Astrocyte of the cerebellum (primary cell): ENCODE data around the gene VAMP7.

Source experiments
- DNase-seq: peaks from one replicate; pipeline ENCODE4 v3.0.0-alpha.2; 2011; ENCODE audit warnings: low read depth
- H3K4me3 ChIP-seq: 2 replicates; pipeline ENCODE4 v1.5.1; 2011; ENCODE audit warnings: mild to moderate bottlenecking, low read depth, low read length, moderate library complexity
- CTCF ChIP-seq: IDR thresholded peaks from 2 replicates; pipeline ENCODE4 v1.5.1; 2012; ENCODE audit warnings: low read length, low read depth, moderate library complexity, mild to moderate bottlenecking; ENCODE audit errors: missing control alignments
- in situ Hi-C: cut with HindIII; loops from 2 replicates; pipeline ENCODE4 v1.10.0; 2017; ENCODE audit warnings: low sequenced_read_pairs

Gene VAMP7

DNA sequence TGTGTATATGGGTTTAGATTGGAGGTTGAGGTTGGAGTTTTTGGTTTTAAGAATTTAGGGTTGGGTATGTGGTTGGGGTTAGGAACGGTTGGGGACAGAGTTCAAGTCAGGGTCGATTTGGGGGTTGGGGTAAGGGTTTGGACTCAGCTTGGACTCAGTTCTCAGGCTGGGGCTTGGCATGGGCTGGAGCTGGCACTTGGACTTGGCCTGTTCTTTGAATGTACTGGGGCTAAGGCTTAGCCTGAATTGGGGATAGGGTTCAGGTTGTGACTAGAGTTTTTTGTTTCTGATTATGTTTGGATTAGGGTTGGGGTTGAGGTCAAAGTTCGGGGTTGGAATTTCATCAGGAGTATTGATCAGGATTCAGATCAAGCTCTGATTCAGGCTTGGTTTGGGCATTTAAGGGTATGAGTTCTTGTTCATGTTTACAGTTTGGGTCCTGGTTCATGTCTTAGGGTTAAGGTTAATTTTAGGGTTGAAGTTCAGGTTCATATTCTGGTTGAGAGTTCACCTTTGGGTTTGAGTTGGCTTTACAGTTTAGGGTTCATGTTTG lies 70.2 kb downstream of the VAMP7 start:
- no peak for DNase-seq
- no peak for TF ChIP-seq CTCF
- in situ Hi-C loops: no loop called here
- H3K4me3 ChIP-seq: no peak overlapping the region

DNA sequence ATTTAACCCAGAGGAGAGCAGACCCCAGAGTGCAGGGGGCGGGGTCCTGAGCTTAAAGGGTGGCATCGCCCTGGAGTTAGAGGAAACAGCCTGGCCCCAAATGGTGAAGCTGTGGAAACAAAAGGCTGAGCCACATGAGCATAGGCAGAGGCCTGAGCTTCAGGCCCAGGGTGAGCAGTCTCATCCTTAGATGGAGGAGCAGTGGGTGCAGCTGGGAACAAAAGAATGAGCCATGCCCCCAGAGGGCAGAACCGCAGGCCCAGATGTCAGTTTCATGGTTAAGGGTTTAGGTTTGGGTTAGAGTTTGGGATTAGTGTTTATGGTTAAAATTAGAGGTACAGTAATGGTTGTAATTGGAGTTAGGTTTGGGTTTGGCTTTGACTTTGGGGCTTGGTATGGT lies 71.9 kb downstream of the VAMP7 start:
- H3K4me3 ChIP-seq: no peak overlapping the region
- no peak for DNase-seq
- in situ Hi-C loops: no loop called here
- no peak for TF ChIP-seq CTCF

- no peak for TF ChIP-seq CTCF
- no peak for DNase-seq
- no peak overlapping the region for H3K4me3 ChIP-seq
- in situ Hi-C loops: no loop called here
These were observed 73.6 kb downstream of the VAMP7 start for GRCh38 chrX:155954793-155955192.

DNA sequence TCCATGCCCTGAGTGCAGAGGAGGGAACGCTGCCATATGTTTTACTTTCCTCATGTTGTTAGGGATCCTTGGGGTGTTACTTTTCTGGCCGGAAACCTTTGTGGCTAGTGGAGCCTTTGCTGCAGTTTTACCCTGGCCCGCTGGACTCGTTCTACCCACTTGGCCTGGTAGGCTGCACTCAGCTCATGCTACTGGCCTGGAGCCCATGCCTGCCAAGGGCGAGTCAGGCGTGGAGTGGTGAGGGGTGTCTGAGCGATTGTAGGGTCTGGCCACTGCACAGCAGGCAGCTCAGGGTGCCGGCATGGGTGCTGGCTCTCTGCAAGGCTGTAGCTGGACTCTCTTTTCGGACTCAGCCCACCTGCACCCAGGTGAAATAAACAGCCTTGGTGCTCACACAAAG lies 75.0 kb downstream of the VAMP7 start:
- in situ Hi-C loops: no loop called here

GRCh38 chrX:155956649-155957048 lies 75.5 kb downstream of the VAMP7 start:
- in situ Hi-C loops: no loop called here
- DNase-seq: no peak
- TF ChIP-seq CTCF: no peak
- no peak overlapping the region for H3K4me3 ChIP-seq

More for the DNA sequence above, 75.0 kb downstream of the VAMP7 start:
- no peak for TF ChIP-seq CTCF
- DNase-seq: no peak
- no peak overlapping the region for H3K4me3 ChIP-seq

DNA sequence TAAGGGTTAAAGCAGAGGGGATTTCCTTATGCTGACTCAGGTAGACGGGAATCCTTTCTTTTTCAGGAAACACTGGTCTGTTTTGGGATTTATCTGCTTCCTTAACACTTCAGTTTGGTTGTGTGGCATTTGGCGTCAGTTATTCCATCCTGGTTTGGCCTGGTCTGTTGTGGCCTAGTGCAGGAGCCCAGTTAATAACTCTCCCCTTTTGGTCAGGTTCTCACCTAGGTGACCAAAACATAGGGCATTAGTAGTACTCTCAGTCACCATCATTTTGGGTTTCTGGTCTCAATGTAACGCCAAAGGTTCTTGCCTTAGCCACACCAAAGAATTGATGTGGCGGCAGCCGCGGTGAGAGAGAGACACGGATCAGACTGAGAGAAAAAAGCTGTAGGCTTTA lies 76.7 kb downstream of the VAMP7 start:
- DNase-seq: no peak
- in situ Hi-C loops: no loop called here
- H3K4me3 ChIP-seq: no peak overlapping the region
- TF ChIP-seq CTCF: no peak
